WERI-Rb-1 (cell line): ENCODE measurements around the gene PSAT1.

ENCODE experiments used
- DNase-seq: peaks from one replicate; pipeline ENCODE4 v3.0.0-alpha.2; 2020
- H3K27ac ChIP-seq: fragments of 250-450 bp; sonication (Bioruptor Pico); 2 replicates; pipeline ENCODE4 v1.5.1; 2020; ENCODE audit warnings: mild to moderate bottlenecking, moderate library complexity
- H3K27me3 ChIP-seq: fragments of 250-450 bp; sonication (Bioruptor Pico); 2 replicates; pipeline ENCODE4 v1.5.1; 2021; ENCODE audit warnings: mild to moderate bottlenecking, low read depth, moderate library complexity; ENCODE audit not compliant: insufficient read depth, severe bottlenecking
- H3K36me3 ChIP-seq: fragments of 250-450 bp; sonication (Bioruptor Pico); 2 replicates; pipeline ENCODE4 v1.5.1; 2020; ENCODE audit warnings: mild to moderate bottlenecking, moderate library complexity
- H3K4me3 ChIP-seq: 2 replicates; pipeline ENCODE4 v1.5.1; 2011; ENCODE audit warnings: low read depth, mild to moderate bottlenecking, control low read depth, low read length
- H3K9me3 ChIP-seq: fragments of 250-450 bp; sonication (Bioruptor Pico); 2 replicates; pipeline ENCODE4 v1.5.1; 2021; ENCODE audit warnings: mild to moderate bottlenecking, moderate library complexity; ENCODE audit not compliant: severe bottlenecking
- CTCF ChIP-seq: IDR thresholded peaks from 2 replicates; pipeline ENCODE4 v1.5.1; 2011; ENCODE audit warnings: low read depth, mild to moderate bottlenecking, control low read depth, inconsistent platforms, low read length

Gene PSAT1

GRCh38 chr9:78296893-78297671, at the start of gene PSAT1:
TSS of gene PSAT1 (plus strand) at chr9:78297125. CDS start at chr9:78297211, 86 bp downstream.
- no peaks in the 10 kb centered on the region for H3K36me3 ChIP-seq
- no peak for TF ChIP-seq CTCF
- H3K4me3 ChIP-seq, result peak within 1 kb of the TSS; percentile 32
- H3K27ac ChIP-seq, result no peak within 1 kb of the TSS
- DNase-seq, result peak; percentile 40
- H3K9me3 ChIP-seq, result no peaks in the 10 kb centered on the region
- peaks cover 9% of the 10 kb centered on the region for H3K27me3 ChIP-seq

- no peak for TF ChIP-seq CTCF
- Histone ChIP-seq H3K27me3 (no peaks in the 10 kb centered on the region), H3K36me3 (peaks cover 61% of the 10 kb centered on the region), H3K4me3 (no peak overlapping the region), H3K27ac (no peak overlapping the region), H3K9me3 (no peaks in the 10 kb centered on the region)
- DNase-seq, result no peak
These were observed 48.3 kb upstream of the PSAT1 start for GRCh38 chr9:78248635-78249034.

GRCh38 chr9:78249542-78249941, 47.4 kb upstream of the PSAT1 start:
- no peaks in the 10 kb centered on the region for H3K27me3 ChIP-seq
- no peak for TF ChIP-seq CTCF
- H3K4me3 ChIP-seq, result no peak overlapping the region
- no peak overlapping the region for H3K27ac ChIP-seq
- H3K36me3 ChIP-seq, result peaks cover 57% of the 10 kb centered on the region
- no peaks in the 10 kb centered on the region for H3K9me3 ChIP-seq
- no peak for DNase-seq

GRCh38 chr9:78252616-78253015, 44.3 kb upstream of the PSAT1 start:
- Histone ChIP-seq H3K27me3 (no peaks in the 10 kb centered on the region), H3K4me3 (no peak overlapping the region), H3K27ac (no peak overlapping the region), H3K36me3 (peaks cover 45% of the 10 kb centered on the region), H3K9me3 (no peaks in the 10 kb centered on the region)
- no peak for TF ChIP-seq CTCF
- DNase-seq, result no peak

GRCh38 chr9:78253285-78253684, 43.6 kb upstream of the PSAT1 start:
- peaks cover 47% of the 10 kb centered on the region for H3K36me3 ChIP-seq

More at GRCh38 chr9:78253285-78253684, 43.6 kb upstream of the PSAT1 start:
- H3K27me3 ChIP-seq, result no peaks in the 10 kb centered on the region
- H3K4me3 ChIP-seq, result no peak overlapping the region
- TF ChIP-seq CTCF, result no peak
- H3K9me3 ChIP-seq, result no peaks in the 10 kb centered on the region
- H3K27ac ChIP-seq, result no peak overlapping the region
- DNase-seq, result no peak
